ENCODE data around the gene NCOA7.

Gene NCOA7

GRCh38 chr6:125940247-125941041 lies 149.7 kb downstream of the NCOA7 start:
- Histone ChIP-seq H3K9ac (ENCODE audit: low read length) (no peak overlapping the region), H3K4me1 (ENCODE audit: low read length) (no peaks in the 10 kb centered on the region), H3K9me3 (ENCODE audit: insufficient read depth, low read length) (no peaks in the 10 kb centered on the region), H3K4me2 (ENCODE audit: low read length) (no peak overlapping the region), H4K20me1 (ENCODE audit: insufficient read depth, low read length) (no peaks in the 10 kb centered on the region), H3K79me2 (ENCODE audit: low read length) (no peaks in the 10 kb centered on the region), H3K36me3 (replicated peaks; ENCODE audit: low read depth, low read length) (no peaks in the 10 kb centered on the region), H3K4me3 (ENCODE audit: low read length) (no peak overlapping the region), H2AFZ (ENCODE audit: low read depth, low read length) (no peak overlapping the region), H3K27ac (ENCODE audit: low read length) (no peak overlapping the region), H3K27me3 (ENCODE audit: low read depth, low read length) (no peaks in the 10 kb centered on the region)
- TF ChIP-seq EZH2phosphoT487 (IDR thresholded peaks at IDR 0.05; ENCODE audit: low read depth) (no peak), CTCF (IDR thresholded peaks at IDR 0.05; ENCODE audit: low read depth, low read length) (no peak)

- no peak overlapping the region for H3K4me3 ChIP-seq (ENCODE audit: low read length)
- H3K27me3 ChIP-seq (ENCODE audit: low read depth, low read length): no peaks in the 10 kb centered on the region
- no peak overlapping the region for H3K9ac ChIP-seq (ENCODE audit: low read length)
- no peak overlapping the region for H3K4me2 ChIP-seq (ENCODE audit: low read length)
- H3K79me2 ChIP-seq (ENCODE audit: low read length): no peaks in the 10 kb centered on the region
- H3K27ac ChIP-seq (ENCODE audit: low read length): no peak overlapping the region
- no peak for TF ChIP-seq CTCF (IDR thresholded peaks at IDR 0.05; ENCODE audit: low read depth, low read length)
- no peak for TF ChIP-seq EZH2phosphoT487 (IDR thresholded peaks at IDR 0.05; ENCODE audit: low read depth)
- H3K36me3 ChIP-seq (replicated peaks; ENCODE audit: low read depth, low read length): no peaks in the 10 kb centered on the region
- H2AFZ ChIP-seq (ENCODE audit: low read depth, low read length): no peak overlapping the region
- H4K20me1 ChIP-seq (ENCODE audit: insufficient read depth, low read length): no peaks in the 10 kb centered on the region
- no peaks in the 10 kb centered on the region for H3K4me1 ChIP-seq (ENCODE audit: low read length)
- no peaks in the 10 kb centered on the region for H3K9me3 ChIP-seq (ENCODE audit: insufficient read depth, low read length)
These were observed 152.1 kb downstream of the NCOA7 start for GRCh38 chr6:125942672-125943527.

- H3K9ac ChIP-seq (ENCODE audit: low read length): no peak overlapping the region
- no peaks in the 10 kb centered on the region for H3K9me3 ChIP-seq (ENCODE audit: insufficient read depth, low read length)
- H4K20me1 ChIP-seq (ENCODE audit: insufficient read depth, low read length): no peaks in the 10 kb centered on the region
- H3K4me2 ChIP-seq (ENCODE audit: low read length): no peak overlapping the region
- no peaks in the 10 kb centered on the region for H3K27me3 ChIP-seq (ENCODE audit: low read depth, low read length)
- no peaks in the 10 kb centered on the region for H3K36me3 ChIP-seq (replicated peaks; ENCODE audit: low read depth, low read length)
- no peak overlapping the region for H3K27ac ChIP-seq (ENCODE audit: low read length)
- no peak overlapping the region for H2AFZ ChIP-seq (ENCODE audit: low read depth, low read length)
- TF ChIP-seq EZH2phosphoT487 (IDR thresholded peaks at IDR 0.05; ENCODE audit: low read depth): no peak
- TF ChIP-seq CTCF (IDR thresholded peaks at IDR 0.05; ENCODE audit: low read depth, low read length): no peak
- H3K4me1 ChIP-seq (ENCODE audit: low read length): no peaks in the 10 kb centered on the region
- no peaks in the 10 kb centered on the region for H3K79me2 ChIP-seq (ENCODE audit: low read length)
- no peak overlapping the region for H3K4me3 ChIP-seq (ENCODE audit: low read length)
These were observed 153.0 kb downstream of the NCOA7 start for GRCh38 chr6:125943528-125944433.

Measured in OCI-LY3 (cell line).